B cell (primary cell): ENCODE data around the gene TLCD2.

Source experiments
- CTCF ChIP-seq: fragments of 200-600 bp; IDR thresholded peaks from one replicate; pipeline ENCODE4 v1.8.0; 2022; ENCODE audit warnings: antibody characterized with exemption, mild to moderate bottlenecking
- EZH2 ChIP-seq: IDR thresholded peaks from 2 replicates; pipeline ENCODE4 v1.6.1; 2012; ENCODE audit warnings: borderline replicate concordance, low read depth, mild to moderate bottlenecking, moderate library complexity, low read length; ENCODE audit not compliant: insufficient read depth, poor library complexity, severe bottlenecking

GRCh38 chr17:1727258-1727789 lies 17.1 kb upstream of the TLCD2 start:
- TF ChIP-seq CTCF = no peak
- no peak for TF ChIP-seq EZH2
